ENCODE measurements around the gene ILKAP.

DNA sequence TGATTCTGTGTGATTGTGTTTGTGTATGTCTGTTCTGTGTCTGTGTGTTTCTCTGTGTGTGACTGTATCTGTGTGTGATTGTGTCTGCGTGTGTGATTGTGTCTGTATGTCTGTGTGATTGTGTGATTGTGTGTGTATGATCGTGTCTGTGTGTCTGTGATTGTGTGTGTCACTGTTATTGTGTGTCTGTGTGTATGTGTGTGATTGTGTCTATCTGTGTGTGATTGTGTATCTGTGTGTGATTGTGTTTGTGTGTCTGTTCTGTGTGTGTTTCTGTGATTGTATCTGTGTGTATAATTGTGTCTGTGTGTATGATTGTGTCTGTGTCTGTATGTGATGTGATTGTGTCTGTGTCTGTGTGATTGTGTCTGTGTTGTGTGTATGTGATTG lies 76.7 kb downstream of the ILKAP start:
- TF ChIP-seq POLR2A (IDR thresholded peaks at IDR 0.05), result no peak
- TF ChIP-seq, protein P1, sequence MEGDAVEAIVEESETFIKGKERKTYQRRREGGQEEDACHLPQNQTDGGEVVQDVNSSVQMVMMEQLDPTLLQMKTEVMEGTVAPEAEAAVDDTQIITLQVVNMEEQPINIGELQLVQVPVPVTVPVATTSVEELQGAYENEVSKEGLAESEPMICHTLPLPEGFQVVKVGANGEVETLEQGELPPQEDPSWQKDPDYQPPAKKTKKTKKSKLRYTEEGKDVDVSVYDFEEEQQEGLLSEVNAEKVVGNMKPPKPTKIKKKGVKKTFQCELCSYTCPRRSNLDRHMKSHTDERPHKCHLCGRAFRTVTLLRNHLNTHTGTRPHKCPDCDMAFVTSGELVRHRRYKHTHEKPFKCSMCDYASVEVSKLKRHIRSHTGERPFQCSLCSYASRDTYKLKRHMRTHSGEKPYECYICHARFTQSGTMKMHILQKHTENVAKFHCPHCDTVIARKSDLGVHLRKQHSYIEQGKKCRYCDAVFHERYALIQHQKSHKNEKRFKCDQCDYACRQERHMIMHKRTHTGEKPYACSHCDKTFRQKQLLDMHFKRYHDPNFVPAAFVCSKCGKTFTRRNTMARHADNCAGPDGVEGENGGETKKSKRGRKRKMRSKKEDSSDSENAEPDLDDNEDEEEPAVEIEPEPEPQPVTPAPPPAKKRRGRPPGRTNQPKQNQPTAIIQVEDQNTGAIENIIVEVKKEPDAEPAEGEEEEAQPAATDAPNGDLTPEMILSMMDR (IDR thresholded peaks at IDR 0.05), result no peak
